ENCODE data around the gene KNTC1. TPM values are rescaled to one million over a fixed set of nuclear protein-coding genes. Genes with fewer than 3 reads are reported as not detected.
"Not testable (repeated sequence)": the region's sequence is repeated elsewhere in the genome, so short reads cannot be mapped to it uniquely, and the experiment has no call there.

The KNTC1 gene
- total and polyA plus RNA-seq, 3 donors from 2014 or later: 46.1 to 118 (median 79.8) TPM

GRCh38 chr12:122584177-122584863 is 57.3 kb downstream of the KNTC1 start:
- H3K4me3 ChIP-seq: no peak overlapping the region
- H3K4me1 ChIP-seq: no peaks in the 10 kb centered on the region
- intact Hi-C loops (cut with DNase I; ENCODE audit: low total_unique reads): no loop called here
- 97% methylated on average over 4 of the region's 4 CpGs for WGBS, 2 donors
- no peaks in the 10 kb centered on the region for H3K9me3 ChIP-seq
- DNase-seq: no peak
- H3K27me3 ChIP-seq: no peaks in the 10 kb centered on the region
- TF ChIP-seq CTCF (IDR thresholded peaks at IDR 0.05): no peak
- TF ChIP-seq POLR2A (IDR thresholded peaks at IDR 0.05): no peak
- H3K27ac ChIP-seq: no peak overlapping the region
- H3K36me3 ChIP-seq (ENCODE audit: low read depth, missing control alignments): no peaks in the 10 kb centered on the region

GRCh38 chr12:122590990-122591389 is 63.9 kb downstream of the KNTC1 start:
- Histone ChIP-seq H3K9me3 (no peaks in the 10 kb centered on the region), H3K27me3 (no peaks in the 10 kb centered on the region), H3K4me1 (no peaks in the 10 kb centered on the region), H3K36me3 (ENCODE audit: low read depth, missing control alignments) (no peaks in the 10 kb centered on the region), H3K4me3 (no peak overlapping the region), H3K27ac (no peak overlapping the region)
- 84 to 93% methylated on average over 7 of the region's 7 CpGs for WGBS, 2 donors
- no peak for DNase-seq
- intact Hi-C loops (cut with DNase I; ENCODE audit: low total_unique reads): no loop called here
- TF ChIP-seq POLR2A (IDR thresholded peaks at IDR 0.05) (no peak), CTCF (IDR thresholded peaks at IDR 0.05) (no peak)

GRCh38 chr12:122591966-122592365 is 64.9 kb downstream of the KNTC1 start:
- peak overlapping the region in 1 of 2 donors; percentile 30 for H3K4me3 ChIP-seq
- H3K27me3 ChIP-seq; intact Hi-C loops (cut with DNase I; ENCODE audit: low total_unique reads); DNase-seq; H3K27ac ChIP-seq; H3K36me3 ChIP-seq (ENCODE audit: low read depth, missing control alignments); H3K4me1 ChIP-seq; H3K9me3 ChIP-seq: not testable (repeated sequence)
- 69 to 83% methylated on average over 24 to 25 of the region's 30 CpGs for WGBS, 2 donors

- H3K4me1 ChIP-seq; H3K36me3 ChIP-seq (ENCODE audit: low read depth, missing control alignments); H3K27ac ChIP-seq; H3K9me3 ChIP-seq; H3K27me3 ChIP-seq; intact Hi-C loops (cut with DNase I; ENCODE audit: low total_unique reads): not testable (repeated sequence)
- DNase-seq: peak; percentile 43
- WGBS, 2 donors: 34 to 57% methylated on average over 8 of the region's 8 CpGs
- peak overlapping the region in 1 of 2 donors; percentile 30 for H3K4me3 ChIP-seq
Measured at GRCh38 chr12:122592543-122592942, 65.5 kb downstream of the KNTC1 start.

- 64 to 69% methylated on average over 1 of the region's 1 CpG for WGBS, 2 donors
- intact Hi-C loops (cut with DNase I; ENCODE audit: low total_unique reads): no loop called here
Measured at GRCh38 chr12:122593910-122594309, 66.9 kb downstream of the KNTC1 start.

More at GRCh38 chr12:122593910-122594309, 66.9 kb downstream of the KNTC1 start:
- Histone ChIP-seq H3K9me3 (no peaks in the 10 kb centered on the region), H3K4me3 (no peak overlapping the region), H3K4me1 (no peaks in the 10 kb centered on the region), H3K27me3 (no peaks in the 10 kb centered on the region), H3K36me3 (ENCODE audit: low read depth, missing control alignments) (no peaks in the 10 kb centered on the region), H3K27ac (no peak overlapping the region)
- no peak for TF ChIP-seq POLR2A (IDR thresholded peaks at IDR 0.05)
- no peak for TF ChIP-seq CTCF (IDR thresholded peaks at IDR 0.05)
- DNase-seq: no peak
